ENCODE measurements around the gene GLDC.

Gene GLDC

DNA sequence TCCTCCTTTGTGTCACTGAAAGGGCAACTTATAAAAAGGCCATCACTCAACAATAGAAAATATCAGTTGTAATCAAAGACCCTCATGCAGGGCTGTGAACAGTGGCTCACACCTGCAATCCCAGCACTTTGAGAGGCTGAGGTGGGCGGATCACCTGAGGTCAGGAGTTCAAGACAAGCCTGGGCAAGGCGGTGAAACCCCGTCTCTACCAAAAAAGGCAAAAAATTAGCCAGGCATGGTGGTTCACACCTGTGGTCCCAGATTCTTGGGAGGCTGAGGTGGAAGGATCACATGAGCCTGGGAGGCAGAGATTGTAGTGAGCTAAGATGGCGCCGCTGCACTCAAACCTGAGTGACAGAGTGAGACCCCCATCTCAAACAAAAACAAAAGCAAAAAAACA is 24.7 kb downstream of the GLDC start:
- no peak for DNase-seq (ENCODE audit: low read depth, low spot score)

DNA sequence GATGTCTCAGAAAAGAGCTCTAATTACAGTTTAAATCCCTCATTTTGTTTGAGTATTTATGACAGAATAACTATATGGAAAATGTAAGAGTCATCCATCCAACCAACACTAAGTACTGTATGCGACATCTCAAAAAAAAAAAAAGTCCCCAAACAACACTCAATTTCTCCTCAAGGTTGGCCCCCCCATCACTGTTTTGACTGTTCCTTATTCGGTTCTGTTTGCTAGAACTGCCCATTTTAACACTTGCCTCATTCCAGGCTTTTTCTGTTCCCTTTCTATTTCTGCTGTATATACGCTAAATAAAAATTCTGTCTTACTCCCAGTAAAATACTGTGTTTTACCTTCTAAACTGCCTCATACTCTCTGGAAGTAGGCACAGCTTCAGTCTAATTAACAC is 25.2 kb downstream of the GLDC start:
- DNase-seq (ENCODE audit: low read depth, low spot score) = no peak

DNA sequence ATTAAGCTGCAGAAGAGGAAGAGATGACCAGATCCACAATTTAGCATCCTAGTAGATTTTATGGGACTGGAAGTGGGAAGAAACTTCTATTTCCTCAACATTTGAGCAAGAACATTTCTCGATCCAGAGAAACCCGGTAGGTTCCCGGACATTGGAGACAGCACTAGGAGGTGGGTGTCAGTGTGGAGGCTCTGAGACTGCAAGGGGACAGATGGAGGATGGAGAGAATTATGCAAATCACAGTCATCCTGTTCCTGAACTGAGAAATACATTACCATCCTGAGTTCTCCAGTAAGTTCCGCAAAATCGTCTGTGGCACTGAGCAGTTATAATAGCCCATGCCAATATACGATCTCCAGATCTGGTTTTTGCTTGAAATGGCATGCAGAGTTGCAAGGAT is 25.6 kb downstream of the GLDC start:
- DNase-seq (ENCODE audit: low read depth, low spot score) = no peak

DNA sequence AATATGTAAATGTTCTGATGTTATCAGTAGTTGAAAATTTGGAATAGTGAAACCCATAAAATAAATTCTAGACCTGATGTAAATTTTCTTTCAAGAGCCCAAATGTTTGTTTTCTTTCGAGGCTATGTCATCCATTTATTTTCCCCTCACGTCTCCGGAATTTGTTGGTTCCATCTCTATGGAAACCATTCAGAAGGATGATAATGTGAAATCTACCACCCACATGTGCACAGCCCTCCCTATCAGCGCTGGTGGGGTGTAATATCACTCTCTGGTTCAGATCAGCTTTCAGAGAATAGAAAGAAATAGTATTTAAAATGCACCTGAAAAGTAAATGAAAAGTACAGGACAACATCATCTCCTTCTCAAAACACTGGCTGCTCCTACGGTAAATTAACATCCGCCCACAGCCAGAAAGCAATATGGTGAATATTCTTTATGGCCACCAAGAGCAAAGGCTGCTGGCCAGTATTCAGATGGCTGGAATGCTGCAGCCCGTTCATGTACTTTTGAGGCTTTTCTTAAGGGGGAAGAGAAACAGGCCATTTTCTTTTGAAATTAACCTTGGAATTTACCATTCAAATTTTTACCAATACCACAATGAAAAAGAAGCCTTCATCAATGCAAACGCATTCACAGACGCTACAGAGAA is 28.5 kb downstream of the GLDC start:
- DNase-seq (ENCODE audit: low read depth, low spot score) = no peak

DNA sequence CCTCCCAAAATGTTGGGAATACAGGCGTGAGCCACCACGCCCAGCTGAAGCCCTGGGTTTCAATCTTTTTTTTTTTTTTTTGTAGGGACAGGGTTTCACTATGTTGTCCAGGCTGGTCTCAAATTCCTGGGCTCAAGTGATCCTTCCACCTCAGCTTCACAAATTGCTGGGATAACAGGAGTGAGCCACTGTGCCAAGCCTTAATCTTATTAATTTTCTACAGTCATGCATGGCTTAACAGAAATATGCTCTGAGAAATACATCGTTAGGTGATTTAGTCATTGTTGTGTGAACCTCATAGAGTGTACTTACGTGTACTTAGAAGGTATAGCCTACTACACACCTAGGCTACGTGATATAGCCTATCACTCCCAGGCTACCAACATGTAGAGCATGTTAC is 31.0 kb downstream of the GLDC start:
- DNase-seq (ENCODE audit: low read depth, low spot score) = no peak

DNA sequence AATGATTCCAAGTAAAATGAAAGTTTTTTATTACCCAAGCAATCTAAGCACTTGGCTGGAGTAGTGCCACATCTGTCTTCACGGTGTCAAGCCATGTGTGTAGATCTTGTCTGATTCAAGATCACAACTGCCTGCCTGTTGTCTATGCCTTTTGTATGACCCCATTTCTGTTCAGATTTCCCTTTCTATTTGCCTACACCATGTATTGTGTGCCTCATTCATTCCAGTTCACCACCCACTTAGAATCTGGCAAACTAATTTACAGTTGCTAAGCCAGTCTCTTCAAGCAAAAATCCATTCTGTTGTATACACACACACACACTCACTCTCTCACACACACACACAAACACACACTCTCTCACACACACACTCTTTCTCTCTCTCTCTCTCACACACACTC is 33.7 kb downstream of the GLDC start:
- DNase-seq (ENCODE audit: low read depth, low spot score) = no peak

DNA sequence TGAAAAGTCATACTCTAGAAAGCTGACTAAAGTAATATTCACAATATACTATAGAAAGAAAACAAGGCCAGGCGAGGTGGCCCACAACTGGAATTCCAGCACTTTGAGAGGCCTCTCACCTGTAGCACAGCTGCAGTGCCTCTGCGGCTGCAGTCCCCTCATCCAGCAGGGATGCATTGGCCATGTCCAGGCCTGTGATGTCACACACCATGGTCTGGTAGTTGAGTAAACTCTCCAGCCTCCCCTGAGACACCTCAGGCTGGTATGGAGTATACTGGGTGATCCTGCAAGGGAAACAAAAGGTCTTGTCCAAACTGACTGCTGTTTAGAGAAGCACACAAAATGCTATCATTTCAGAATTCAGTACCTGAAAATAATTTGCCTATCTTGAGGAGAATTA is 35.5 kb downstream of the GLDC start:
- no peak for DNase-seq (ENCODE audit: low read depth, low spot score)

DNA sequence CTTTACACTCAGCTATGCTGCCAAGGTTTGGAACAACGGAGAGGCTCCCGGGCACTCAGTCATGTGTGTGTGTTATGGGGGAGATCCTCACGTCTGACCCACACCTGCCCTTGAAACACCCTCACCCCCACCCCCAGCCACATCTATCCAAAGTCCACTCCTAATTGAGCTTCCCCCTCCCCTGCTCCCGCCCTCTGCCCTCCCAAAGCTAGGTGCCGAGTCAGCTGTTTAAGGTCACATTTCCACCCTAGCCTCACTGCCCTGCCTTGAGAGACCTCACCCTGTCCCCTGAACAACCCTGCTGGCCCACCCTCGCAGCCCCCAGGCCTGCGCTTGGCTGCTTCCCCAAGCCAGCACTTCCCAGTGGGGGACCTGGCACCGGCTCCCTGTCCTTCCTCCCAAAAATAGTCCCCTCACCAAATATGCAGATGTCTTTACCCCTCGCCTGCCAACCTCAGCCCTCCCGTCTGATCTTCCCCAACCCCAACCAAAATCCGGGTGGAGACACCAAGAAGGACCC is 36.0 kb downstream of the GLDC start:
- DNase-seq (ENCODE audit: low read depth, low spot score) = no peak

DNA sequence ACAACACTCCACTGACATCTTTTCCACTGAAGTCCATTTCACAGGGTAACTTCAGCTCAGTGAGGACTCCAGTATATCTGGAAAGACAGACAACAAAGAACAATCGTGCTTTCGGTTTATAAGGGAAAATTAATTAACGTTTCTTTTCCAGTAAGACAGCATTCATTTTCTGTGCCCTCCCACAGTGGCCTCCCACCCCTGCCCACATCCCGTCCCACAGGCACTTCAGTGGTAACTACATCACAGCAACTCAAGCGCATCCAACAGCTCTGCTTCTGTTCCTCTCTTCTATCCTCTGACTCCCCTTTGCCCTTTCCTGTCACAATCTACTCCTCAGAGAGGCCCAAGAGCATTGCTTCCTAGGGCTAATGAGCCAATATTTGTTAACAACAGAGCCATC is 40.3 kb downstream of the GLDC start:
- DNase-seq (ENCODE audit: low read depth, low spot score) = no peak

DNA sequence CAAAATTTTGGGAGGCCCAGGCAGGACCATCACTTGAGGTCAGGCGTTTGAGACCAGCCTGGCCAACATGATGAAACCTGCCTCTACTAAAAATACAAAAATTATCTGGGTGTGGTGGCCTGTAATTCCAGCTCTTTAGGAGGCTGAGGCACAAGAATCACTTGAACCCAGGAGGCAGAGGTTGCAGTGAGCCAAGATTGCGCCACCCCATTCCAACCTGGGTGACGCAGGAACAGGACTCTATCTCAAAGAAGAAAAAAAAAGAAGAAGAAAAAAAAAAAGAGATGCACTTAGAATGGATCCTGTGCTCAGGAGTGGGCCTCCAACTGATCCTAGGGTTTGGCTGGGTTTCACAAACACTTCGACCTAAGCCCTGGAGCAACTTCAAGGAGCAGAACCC is 45.1 kb downstream of the GLDC start:
- no peak for DNase-seq (ENCODE audit: low read depth, low spot score)

DNA sequence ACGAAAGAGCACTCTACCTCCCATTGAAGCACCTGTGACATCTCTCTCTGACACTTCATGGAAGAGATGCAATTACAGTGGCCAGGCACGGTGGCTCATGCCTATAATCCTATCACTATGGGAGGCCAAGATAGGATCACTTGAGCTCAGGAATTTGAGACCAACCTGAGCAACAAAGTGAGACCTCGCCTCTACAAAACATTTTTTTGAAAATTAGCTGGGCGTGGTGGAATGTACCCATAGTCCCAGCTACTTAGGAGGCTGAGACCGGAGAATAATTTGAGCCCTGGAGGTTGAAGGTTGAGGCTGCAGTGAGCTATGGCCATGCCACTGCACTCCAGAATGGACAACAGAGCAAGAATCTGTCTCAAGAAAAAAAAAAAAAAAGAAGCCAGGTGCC is 45.5 kb downstream of the GLDC start:
- DNase-seq (ENCODE audit: low read depth, low spot score) = no peak

DNA sequence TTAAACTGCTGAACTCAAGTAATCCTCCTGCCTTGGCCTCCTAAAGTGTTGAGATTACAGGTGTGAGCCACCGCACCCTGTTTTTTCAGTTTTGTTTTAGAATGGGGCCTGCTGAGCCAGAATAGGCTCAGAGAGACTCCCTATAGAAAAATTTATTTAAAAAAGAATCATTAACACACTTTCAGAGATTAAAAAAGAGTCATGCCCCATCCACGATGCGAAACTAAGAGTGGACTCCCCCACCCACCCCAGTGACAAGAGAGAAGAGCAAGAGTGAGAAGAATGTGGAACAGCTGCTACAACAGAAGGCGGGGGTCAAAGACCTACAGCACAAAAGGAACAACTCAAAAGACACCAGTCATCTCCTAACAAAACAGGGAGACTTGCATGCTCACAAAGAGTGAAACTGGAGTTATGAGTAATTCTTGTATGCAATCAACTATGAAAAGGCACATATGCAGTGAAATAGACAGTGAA is 47.2 kb downstream of the GLDC start:
- no peak for DNase-seq (ENCODE audit: low read depth, low spot score)

DNA sequence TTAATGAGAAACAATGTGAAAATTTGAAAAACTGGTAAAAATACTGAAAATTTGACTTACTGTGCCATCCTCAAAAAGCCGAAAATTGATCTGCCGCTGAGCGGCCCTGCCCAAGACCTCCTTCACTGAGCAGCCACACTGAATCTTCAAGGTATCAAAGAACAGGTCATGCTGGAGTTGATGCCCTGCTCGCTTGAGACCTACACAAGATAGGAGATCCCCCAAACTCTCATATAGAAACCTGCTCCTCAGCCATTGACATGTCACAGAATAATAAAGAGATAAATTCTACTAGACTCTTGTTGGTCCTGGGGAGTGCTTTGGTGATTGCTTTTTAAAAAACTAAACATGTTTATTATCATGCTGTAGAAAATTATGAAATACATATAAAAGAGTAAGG is 52.7 kb downstream of the GLDC start:
- DNase-seq (ENCODE audit: low read depth, low spot score) = no peak

DNA sequence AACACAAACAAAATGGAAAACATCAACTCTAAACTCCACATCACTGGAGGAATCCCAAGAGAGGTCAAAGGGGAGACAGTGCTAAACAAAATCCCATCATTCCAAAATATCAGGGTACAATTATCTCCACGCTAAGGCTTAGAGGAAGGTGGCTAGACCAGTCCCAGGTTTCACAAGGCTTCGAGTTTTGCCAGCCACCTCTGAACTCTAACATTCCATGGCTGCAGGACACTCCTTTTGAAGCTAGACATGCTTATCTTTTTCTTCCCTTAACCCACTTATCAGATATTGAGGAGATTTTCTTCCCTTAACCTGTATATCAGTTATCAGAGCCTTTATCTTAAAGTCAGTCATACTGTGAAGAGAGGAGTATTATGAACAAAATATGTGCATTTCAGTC is 53.3 kb downstream of the GLDC start:
- DNase-seq (ENCODE audit: low read depth, low spot score) = no peak

DNA sequence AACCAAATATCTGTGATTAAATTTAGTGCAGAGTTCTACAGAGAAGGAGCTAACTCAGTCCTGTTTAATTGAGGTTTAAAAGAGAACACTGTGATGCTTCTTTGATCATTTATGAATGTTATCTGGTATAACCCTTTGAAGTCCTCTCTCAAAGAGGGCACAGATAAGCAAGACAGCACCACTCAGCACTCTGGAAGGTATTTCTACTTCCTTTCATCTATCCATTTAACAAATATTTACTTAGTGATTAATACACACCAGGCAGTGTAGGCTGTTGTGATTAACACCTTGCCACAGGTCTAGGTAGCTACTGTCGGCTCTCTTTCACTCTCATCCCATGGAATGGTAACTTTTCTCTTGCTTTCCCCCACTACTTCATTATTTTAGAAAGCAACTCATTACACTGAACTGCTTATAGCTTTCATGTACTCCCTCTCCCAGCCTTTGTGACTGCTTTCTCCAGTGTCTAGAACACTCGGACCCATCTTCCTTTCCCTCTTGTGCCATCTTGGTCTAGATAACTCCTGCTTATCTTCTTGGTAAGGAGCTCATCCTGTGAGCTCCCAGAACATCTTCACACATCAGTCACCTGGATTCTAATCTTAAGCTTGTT is 54.7 kb downstream of the GLDC start:
- no peak for DNase-seq (ENCODE audit: low read depth, low spot score)

DNA sequence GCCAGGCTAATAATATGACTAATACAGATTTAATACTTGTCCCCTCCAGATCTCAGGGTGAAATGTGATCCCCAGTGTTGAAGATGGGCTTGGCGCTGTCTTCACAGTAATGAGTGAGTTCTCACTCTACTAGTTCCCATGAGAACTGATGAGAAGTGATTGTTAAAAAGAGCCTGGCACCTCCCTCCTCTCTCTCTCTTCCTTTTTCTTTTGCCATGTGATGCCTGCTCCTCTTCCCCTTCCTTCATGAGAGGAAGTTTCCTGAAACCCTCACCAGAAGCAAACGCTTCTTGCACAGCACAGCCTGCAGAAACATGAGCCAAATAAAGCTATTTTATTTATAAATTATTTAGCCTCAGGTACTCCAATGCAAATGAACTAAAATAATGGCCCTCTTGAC is 55.2 kb downstream of the GLDC start:
- no peak for DNase-seq (ENCODE audit: low read depth, low spot score)

DNA sequence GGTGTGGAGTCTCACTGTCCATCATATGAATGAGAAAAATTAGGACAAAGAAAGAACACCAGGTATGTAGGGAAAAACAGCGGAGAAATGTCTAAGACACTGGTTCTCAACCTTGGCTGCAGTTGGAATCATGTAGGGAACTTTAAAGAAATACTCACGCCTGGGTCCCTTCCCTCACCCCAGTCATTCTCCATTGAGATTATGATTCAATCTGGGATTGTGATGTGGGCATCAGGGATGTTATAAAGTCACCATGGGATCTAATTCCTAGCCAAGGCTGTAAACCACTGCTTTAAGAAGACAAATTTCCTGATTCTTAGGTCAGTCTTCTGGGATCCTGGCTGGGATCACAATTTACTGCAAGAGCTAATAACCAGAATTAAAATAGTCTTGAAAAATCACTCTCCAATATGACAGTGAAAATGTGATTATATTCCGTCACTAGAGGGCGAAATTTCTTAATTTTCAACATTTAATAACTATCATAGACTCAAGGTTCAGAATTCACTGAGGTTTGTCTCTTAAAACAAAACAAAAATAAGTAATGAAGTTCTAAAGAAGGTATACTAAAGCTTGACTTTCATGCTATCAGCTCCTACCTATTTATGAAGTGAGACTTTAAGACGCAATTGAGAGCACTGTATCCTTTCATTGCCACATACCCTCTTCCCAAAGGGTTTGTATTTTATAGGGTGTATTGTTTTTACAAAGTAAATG is 60.5 kb downstream of the GLDC start:
- DNase-seq (ENCODE audit: low read depth, low spot score) = no peak

DNA sequence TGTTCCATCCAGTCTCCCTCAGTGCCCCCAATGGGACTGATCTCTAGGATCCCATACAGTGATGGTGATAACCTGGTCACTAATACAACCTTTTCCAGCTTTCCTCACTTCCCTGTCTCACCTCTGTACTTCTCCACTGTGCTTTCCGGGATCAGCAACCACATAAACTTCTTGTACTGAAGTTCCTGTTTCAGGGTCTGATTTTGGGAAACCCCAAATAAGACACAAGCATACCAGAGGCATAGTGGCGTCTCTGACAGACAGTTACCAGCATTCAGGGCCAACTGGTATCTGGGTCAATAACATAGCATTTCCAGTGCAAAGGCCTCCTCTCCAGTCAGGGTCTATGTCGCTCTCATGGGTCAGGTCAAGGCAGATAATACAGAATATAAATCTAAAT is 64.3 kb downstream of the GLDC start:
- no peak for DNase-seq (ENCODE audit: low read depth, low spot score)

DNA sequence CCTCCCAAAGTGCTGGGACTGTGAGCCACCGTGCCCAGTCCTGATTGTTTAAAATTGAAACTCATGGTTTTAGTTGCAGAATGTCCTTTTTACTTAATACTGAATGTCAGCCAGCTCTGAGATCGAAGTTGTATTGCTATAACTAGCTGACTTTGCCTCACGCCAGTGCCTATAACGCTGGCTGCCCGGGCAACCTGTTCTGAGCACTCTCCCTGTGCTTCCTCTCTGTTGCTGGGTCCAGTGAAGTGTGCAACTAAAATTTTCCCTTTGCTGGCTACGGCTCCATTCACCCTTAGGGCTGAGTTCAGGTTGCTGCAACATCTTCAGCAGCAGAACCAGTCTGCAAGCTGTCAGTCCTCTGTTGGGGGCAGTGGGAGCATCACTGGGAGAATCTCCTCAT is 65.9 kb downstream of the GLDC start:
- no peak for DNase-seq (ENCODE audit: low read depth, low spot score)

DNA sequence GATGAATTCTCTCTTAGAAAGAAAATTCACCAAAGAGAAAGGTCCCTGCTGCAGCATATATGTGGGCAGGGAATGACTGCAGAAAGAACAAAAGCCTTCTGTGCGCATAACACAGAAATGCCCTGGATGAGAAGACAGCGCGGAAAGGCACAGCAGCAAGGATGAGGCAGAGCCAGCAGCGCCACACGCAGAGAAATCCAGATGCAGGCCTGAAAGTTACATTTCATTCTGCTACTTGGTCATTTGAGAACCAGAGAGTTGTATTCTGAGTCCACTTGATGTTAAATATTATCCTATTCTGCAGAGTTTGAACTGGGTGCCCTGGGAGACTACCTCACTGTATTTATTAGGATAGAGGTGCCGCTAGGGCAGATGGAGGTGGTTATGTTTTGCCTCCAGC is 68.5 kb downstream of the GLDC start:
- DNase-seq (ENCODE audit: low read depth, low spot score) = no peak

DNA sequence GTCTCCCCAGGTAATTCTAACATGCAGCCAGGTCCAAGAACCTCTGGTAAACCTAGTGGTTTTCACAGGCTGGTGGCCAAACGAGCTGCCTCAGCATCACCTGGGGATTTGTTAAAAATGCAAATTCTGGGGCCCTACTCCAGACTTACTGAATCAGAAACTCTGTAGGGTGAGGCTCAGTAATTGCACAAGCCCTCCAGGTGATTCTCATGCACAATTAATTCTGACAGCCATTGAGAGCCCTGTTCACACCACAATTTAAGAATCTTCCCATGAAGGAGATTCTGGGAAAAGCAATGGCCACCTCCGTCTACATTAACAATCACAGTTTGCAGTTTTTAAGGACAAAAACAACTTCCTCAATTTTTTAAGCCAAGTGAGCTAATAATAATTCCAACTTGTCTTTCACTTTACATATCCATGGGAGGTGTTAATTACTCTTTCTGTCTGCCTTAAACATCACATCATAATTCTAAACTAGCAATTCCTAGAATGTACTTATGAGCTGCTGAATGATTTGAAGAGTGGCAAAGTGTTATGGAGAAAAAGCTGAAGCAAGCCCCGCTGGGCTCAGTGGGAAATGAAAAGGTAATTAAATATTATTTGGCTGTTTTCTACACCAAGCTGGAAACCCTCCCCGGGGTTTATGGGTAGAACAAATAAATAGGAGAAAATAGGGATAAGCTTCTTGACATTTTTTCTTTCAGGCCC is 70.0 kb downstream of the GLDC start:
- DNase-seq (ENCODE audit: low read depth, low spot score) = no peak

DNA sequence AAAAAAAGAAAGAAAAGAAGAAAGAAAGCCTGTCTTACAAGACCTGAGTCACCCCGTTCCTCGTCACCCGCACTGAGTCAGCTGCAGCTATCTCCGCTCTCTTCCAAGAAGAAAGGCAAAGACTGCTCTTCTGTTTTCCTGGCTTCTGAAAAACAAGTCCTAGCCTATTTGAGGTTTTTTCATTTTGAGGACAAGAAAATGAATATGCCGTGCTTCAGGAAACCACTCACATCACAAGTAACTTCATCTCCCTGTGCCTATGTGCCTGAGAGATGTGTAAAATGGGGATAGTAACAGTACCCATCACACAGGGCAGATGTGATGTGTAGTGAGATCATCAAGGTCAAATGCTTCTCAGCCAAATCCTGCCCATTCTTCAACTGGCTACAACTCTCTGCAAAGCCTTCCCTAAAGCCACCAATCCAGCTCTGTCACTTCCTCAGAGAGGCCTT is 78.4 kb downstream of the GLDC start:
- no peak for DNase-seq (ENCODE audit: low read depth, low spot score)
